Activated CD4-positive, alpha-beta T cell treated with anti-CD3 and anti-CD28 coated beads, Interleukin-2, amount 50 U/mL, for 24 hours (primary cell): ENCODE data around the gene PAN3.
"Not testable (repeated sequence)": the region's sequence is repeated elsewhere in the genome, so short reads cannot be mapped to it uniquely, and the experiment has no call there.

Experiments used
- DNase-seq, 2 donors: peaks; one replicate each; pipeline ENCODE4 v3.0.0-alpha.2; 2020; ENCODE audit warnings: low read depth in 1 of 2, low spot score in 1 of 2

PAN3 gene

GRCh38 chr13:28138012-28138755, at the start of gene PAN3:
Gene PAN3, plus strand, starts transcription at chr13:28138545. Its CDS starts 113 bp downstream, at chr13:28138658.
- DNase-seq, result peak; percentile 75 to 88

DNA sequence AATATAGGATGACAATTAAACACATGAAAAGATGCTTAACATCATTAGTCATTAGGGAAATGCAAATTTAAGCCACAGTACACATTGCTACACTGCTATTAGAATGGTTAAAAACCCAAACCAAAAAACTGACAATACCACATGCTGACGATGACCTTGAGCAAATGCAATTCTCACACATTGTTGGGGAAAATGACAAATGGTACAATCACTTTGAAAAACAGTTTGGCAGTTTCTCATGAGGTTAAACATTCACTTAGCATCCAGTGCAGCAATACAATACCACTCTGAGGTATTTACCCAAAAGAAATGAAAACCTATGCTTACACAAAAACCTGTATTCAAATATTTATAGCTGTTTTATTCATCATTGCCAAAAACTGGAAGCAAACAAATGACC, 49.3 kb upstream of the PAN3 start:
- DNase-seq, result no peak

DNA sequence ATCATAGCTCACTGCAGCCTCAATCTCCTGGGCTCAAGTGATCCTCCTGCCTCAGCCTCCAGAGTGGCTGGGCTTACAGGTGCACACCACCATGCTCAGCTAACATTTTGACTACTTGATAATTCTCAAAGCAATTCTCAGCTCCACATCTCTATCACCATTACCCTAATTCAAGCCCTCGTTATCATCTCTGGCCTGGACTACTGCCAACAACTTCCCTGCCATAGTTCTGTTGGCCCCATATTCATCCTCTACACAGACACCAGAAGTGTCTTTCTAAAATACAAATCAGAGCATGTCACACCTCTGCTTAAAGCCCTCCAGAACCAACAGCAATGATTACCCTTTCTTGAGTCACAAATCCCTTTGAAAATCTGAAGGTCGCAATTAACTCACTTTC, 45.9 kb upstream of the PAN3 start:
- no peak for DNase-seq

DNA sequence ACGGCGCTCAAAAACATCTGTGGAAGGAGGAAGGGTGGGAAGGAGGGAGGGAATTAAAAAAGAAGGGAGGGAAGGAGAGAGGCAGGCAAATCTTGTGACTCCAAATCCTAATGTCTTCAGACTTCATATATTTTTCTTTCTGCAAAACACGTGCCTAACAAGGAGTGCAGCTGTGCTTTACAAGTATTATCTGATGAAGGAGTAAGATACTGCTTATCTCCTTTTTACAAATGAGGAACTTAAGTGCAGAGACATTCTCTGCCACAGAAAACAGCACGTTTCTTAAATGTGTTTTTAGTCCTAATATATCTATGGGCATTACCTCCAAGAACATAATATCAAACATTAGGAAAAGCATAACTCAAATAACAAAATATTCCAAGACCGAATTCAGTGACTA, 44.5 kb upstream of the PAN3 start:
- DNase-seq, result no peak

DNA sequence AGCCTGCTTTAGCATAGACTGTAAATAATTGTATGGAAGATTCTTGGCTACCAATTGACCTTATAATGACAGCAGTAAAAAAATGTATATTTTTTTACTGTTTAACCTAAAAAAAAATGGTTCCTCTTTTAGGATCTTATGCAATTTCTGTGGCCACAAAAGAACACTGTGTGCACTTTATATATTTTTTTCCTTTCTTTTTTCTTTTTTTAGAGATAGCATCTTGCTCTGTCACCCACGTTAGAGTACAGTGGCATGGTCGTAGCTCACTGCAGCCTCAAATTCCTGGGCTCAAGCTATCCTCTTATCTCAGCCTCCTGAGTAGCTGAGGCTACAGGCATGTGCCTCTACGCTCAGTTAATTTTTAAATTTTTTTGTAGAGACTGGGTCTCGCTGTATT, 44.0 kb upstream of the PAN3 start:
- no peak for DNase-seq

DNA sequence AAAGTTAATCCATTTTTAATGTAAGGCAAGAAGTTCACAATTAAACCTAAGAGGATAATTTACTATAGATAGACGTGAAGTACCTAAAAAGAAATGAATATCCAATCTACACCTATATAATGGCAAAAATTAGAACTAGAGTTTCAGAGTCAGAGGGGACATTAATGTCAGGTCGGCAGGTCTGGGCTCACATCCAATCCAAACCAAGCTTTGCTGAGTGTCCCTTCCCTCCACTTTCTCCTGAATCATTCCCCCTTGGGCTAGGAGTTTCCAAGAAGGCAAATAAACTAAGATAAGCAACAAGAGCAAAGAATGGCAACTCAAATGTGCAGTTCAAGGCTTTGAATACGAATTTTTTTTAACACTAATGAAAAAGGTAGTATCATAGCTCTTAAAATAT, 40.8 kb upstream of the PAN3 start:
- DNase-seq, result no peak

GRCh38 chr13:28099396-28100149, 38.8 kb upstream of the PAN3 start:
- DNase-seq, result no peak

DNA sequence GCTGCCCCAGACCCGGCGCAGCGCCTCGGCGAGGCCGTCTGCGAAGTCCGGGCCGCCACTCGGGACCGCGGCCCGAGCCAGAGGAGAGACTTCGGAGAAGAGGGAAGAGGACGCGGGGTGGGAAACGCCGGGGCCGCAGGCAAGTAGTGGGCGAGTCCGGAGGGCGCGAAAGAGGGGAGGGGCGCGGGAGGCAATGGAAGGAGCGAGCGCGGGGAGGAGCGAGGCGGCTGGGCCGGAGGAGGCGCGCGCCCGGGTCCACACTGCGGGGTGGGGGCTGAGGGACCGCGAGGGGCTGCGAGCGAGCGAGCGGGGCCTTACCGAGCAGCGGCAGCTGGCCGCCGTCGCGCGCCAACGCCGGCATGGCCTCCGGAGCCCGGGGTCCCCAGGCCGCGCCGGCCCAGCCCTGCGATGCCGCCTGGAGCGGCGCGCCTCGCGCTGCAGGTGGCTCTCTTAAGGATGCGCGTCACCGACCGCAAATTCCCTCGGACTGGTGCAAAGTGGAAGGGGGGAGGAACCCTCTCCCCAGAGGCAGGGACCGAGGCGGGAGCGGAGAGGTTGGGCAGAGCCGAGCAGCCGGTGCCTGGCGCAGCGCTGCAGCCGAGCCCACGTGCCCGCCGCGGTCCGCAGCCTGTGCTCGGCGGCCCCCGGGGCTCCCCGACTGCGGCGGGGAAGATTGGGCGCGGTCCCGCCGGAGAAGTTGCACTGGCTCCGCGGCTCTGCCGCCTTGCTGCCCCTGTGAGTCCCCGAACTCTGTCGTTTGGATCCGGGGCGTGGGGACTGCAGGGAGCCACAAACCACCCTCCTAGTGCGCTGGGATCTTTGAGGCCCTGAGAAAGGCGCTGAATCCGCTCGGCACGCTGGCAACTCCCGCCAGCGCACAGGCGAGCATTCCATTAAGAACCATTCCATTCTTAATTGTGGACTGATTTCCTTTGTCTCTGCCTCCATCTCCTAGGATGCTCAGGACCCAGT, 37.9 kb upstream of the PAN3 start, which contains the start of gene FLT3:
TSS of gene FLT3 (minus strand) at position 427 of the 972 bp plus-strand sequence. CDS start at position 361, 66 bp downstream.
- peak in 1 of 2 donors; percentile 21 for DNase-seq

GRCh38 chr13:28101886-28102285, 36.5 kb upstream of the PAN3 start:
- not testable (repeated sequence) for DNase-seq

GRCh38 chr13:28106976-28107375, 31.4 kb upstream of the PAN3 start:
- DNase-seq, result no peak

DNA sequence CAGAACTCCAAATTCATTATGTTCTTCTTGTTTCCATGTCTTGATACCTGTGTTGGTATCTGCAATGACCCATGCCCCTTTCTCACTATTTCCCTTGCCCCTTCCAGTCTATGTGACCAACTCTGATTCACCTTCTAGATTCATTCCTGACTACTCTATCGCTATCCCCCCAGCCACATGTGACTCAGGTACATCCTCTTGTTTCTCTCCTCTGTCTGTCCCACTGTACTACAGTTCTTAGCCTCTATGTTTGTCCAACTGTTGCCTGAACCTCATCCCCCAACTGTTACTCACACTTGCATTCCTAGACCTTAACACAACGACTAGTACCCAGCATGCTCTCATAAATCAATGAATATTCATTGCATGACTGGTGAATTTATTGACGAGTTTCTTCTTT, 27.9 kb upstream of the PAN3 start:
- DNase-seq, result no peak

DNA sequence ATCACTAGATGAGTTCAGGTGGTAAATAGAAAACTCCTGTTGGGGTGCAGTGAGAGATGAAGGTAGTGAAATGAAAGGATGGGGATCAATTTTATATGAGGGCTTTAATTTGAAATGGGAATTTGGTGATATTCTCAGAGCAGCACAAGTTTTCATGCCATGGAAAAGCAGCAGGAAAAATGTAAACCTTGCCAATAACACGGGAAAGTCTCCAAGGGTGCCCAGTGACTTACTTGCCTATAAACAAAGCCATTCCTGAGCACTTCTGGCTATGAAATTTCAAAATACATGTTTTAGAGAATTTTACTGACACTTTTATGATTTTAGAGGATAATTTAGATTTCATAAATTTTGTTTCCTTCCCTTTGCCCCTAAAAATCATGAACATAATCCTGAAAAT, 21.6 kb upstream of the PAN3 start:
- DNase-seq, result no peak

GRCh38 chr13:28117689-28118377, 20.5 kb upstream of the PAN3 start:
- no peak for DNase-seq

GRCh38 chr13:28120317-28120716, 18.0 kb upstream of the PAN3 start:
- DNase-seq, result no peak

DNA sequence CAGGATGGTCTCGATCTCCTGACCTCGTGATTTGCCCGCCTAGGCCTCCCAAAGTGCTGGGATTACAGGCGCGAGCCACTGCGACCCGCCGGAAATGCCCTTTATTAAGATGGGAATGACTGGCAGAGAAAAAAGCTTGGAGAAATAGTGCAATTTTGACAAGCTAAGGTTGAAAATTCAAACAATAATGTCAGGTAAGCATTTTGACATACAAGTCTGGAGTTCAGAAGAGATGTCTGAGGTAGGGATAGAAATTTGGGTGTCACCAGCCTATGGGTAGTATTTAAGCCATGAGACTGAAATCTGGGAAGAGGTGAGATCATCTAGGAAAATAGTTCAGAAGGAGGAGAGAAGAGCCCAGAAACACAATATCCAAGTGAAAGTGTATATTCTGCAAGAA, 17.1 kb upstream of the PAN3 start:
- DNase-seq, result no peak

DNA sequence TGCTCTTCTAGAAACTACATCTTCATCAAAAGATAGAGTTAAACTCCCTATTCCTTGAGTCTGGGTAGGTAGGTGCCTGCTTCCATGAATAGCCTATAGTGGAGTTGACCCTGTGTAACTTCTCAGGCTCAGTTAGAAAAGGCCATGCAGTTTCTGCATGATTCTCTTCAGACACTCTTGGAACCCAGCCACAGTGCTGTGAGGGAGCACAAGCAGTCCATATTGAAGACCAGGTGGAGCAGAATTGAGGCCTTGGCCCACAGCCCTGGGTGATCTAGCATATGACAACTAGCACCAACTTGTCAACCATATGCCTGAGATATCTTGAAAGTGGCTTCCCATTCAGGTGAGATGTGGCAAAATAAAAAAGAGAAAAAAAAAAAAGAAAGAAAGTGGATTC, 10.3 kb upstream of the PAN3 start:
- DNase-seq, result no peak

- DNase-seq, result no peak
Observed at GRCh38 chr13:28128926-28129325, 9.4 kb upstream of the PAN3 start.

GRCh38 chr13:28129911-28130693, 8.2 kb upstream of the PAN3 start:
- DNase-seq, result no peak

DNA sequence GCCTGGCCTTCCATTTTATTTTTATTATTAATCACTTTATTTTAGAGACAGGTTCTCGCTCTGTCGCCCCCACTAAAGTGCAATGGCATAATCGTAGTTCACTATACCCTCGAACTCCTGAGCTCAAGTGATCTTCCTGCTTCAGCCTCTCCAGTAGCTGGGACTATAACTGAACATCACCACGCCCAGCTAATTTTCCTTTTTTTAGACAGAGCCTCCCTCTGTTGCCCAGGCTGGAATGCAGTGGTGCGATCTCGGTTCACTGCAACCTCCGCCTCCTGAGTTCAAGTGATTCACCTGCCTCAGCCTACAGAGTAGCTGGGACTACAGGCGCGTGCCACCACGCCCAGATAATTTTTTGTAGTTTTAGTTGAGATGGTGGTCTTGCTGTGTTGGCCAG, 6.7 kb upstream of the PAN3 start:
- no peak for DNase-seq

- peak in 1 of 2 donors; percentile 7 for DNase-seq
Observed at GRCh38 chr13:28136916-28137315, 1.4 kb upstream of the PAN3 start.
